GM18502 (cell line): ENCODE results near the gene CDV3.

ENCODE experiments used
- ATAC-seq: cut with Tn5 transposase; IDR thresholded peaks from one replicate; pipeline ENCODE4 v1.9.1; 2021; ENCODE audit warnings: mild to moderate bottlenecking; ENCODE audit not compliant: unreplicated experiment, poor library complexity

CDV3 gene

GRCh38 chr3:133599280-133599679 lies 25.8 kb downstream of the CDV3 start:
- ATAC-seq, result no peak

DNA sequence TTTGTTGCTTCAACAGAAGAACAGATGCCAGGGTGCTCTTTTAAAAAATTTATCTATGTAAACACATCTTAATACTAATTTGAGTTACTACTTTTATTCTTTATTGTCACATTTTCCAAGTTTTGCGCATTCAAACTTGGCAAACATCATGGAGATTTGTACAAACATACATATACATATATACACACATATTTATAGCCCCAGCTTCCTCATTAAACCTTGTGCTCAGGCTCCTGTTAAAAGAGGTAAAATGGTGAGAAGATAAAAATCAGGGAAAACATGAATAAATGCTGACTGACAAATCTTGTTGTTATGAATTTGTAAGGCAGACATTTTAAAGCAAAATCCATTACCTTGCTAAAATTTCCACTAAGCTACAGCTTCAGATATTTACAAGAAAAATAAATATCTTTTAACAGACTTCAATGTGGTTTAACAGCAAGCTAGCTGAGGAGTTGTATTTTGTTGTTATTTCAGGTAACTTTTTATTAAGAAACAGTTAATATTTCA lies 27.1 kb downstream of the CDV3 start:
- ATAC-seq, result no peak

DNA sequence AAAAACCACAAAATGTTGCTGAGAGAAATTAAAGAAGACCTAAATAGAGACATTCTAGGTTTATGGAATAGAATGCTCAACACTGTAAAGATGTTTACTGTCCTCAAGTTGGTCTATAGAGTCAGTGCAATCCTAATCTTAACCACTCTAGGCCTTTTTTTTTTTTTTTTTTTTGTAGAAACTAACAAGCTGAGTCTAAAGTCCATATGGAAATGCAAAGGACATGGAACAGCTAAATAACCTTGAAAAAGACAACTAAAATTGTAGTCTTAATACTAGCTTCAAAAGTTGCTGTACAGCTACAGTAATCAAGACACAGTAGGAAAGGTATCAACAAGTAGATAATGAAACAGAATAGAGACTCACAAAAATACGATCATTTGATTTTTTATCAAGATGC lies 32.9 kb downstream of the CDV3 start:
- ATAC-seq, result no peak

DNA sequence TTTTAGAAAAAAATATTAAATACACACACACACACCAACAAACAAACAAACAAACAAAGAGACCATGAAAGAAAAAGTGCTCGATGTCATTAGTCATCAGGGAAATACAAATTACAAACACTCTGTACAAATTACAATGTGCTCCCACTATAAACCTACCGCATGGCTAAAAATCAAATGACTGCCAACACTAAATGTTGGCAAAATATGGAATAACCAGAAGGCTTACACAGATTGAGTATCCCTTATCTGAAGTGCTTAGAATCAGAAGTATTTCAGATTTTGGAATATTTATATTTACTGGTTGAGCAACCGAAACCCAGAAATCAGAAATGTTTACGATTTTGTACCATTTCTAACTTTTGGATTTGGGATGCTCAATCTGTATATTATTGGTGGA lies 33.4 kb downstream of the CDV3 start:
- no peak for ATAC-seq

DNA sequence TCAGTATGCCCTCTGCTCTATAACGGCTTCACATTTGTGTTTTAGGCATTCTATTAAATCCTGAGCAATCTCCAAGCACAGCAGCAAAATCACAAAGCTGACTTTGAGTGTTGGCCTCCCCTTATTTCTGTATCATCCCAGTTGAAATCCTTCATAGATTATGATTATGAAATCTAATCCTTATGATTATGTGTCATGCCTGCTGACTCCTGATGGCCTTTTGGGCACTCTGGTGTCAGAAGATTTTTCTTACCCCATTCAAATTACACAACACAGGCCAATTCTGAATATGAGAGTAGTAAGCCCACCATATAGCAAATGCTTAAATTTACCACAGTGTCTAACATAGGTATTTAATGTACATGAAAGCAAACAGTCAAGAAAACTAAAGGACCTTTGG lies 34.3 kb downstream of the CDV3 start:
- no peak for ATAC-seq

- no peak for ATAC-seq
These were observed 34.9 kb downstream of the CDV3 start for GRCh38 chr3:133608388-133608787.

GRCh38 chr3:133610031-133610430 lies 36.5 kb downstream of the CDV3 start:
- ATAC-seq, result no peak

DNA sequence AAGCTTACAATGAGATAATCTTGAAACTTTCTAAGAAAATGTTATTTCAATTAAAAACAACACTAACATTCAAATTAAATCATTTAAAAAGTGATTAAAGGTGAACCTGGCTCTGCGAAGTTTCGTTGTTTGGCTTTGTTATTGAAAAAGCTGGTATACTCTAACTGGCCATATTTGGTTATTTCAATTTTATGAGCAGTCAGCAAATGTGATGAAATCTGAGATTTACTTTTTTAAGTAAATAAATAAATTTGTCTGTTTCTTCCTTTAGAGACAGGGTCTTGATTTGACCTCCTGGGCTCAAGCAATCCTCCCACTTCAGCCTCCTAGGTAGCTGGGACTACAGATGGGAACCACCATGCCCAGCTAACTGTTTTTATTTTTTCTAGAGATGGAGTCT lies 38.0 kb downstream of the CDV3 start:
- ATAC-seq, result no peak

GRCh38 chr3:133620066-133620784 lies 46.7 kb downstream of the CDV3 start:
- ATAC-seq, result peak; percentile 99

DNA sequence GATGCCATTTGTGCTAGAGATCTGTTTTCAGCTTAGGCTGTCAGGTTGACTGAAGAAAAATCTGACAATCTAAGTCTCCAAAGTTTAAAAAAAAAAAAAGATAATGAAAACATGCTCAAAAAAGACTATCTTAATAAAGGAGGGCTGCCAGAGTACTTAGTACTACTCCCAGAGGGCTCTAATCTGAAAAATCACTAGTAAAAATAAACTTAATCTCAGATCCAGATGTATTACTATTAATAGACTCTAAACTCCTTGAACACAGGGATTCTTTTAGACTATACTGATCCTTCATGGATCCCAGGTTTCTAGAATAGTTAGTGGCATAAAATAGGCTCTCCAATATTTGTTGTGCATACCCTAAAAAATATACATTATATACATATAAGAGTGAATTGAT lies 54.3 kb downstream of the CDV3 start:
- ATAC-seq, result no peak

GRCh38 chr3:133629146-133629545 lies 55.7 kb downstream of the CDV3 start:
- ATAC-seq, result no peak

DNA sequence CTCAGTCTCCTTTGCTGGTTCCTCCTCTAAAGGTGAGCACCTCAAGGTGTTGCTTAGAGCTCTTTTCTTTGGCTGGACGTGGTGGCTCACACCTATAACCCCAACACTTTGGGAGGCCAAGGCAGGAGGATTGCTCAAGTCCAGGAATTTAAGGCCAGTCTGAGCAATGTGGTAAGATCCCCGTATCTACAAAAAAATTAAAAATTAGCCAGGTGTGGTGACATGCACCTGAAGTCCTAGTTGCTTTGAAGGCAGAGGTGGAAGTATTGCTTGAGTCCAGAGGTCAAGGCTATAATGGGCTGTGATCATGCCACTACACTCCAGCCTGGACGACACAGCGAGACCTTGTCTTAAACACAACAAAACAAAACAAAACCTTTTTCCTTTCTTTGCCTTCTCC lies 60.0 kb downstream of the CDV3 start:
- no peak for ATAC-seq
